ENCODE measurements around the gene ANGPTL4.
"Not testable (repeated sequence)": the region's sequence is repeated elsewhere in the genome, so short reads cannot be mapped to it uniquely, and the experiment has no call there.

ANGPTL4 gene

DNA sequence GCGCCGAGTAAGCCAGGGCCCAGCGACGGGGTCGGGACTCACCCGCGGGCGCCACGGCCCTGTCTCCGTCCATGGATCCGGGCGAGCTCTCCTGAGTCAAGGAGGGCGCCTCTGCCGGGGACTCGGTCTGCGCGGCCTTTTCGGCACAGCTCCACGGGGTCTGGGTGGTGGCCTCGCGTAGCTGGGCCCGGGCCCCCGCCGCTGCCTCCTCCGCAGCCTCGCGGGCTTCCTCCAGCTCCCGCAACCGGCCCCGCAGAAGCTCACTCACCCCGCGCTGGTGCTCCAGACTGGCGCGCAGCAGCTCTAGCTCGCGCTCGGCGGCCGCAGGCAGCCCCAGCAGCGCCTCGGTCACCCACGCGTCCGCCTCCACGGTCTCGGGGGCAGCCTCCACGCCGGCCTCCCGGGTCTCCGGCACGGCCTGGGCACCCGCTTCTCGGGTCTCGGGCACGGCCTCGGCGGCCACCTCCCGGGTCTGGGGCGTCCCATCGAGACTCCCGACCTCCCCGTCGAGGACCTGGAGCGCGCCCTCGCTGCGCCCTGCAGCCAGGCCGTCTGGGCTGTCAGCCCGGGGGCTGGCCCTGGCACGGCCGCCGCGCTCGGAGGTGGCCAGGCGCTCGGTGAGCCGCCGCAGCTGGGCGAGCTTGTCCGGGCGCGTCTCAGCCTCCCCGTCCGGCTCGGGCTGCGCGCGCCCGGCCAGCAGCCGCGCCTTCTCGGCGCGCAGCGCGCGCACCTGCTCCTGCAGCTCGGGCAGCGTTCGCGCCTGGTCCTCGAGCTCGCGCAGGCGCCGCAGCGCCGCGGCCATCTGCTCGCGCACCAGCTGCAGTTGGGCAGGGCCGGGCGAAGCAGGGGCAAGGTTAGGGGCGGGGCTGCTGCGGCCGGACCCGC lies 29.3 kb upstream of the ANGPTL4 start:
- peak in 1 of 2 experiments; percentile 44 for DNase-seq

DNA sequence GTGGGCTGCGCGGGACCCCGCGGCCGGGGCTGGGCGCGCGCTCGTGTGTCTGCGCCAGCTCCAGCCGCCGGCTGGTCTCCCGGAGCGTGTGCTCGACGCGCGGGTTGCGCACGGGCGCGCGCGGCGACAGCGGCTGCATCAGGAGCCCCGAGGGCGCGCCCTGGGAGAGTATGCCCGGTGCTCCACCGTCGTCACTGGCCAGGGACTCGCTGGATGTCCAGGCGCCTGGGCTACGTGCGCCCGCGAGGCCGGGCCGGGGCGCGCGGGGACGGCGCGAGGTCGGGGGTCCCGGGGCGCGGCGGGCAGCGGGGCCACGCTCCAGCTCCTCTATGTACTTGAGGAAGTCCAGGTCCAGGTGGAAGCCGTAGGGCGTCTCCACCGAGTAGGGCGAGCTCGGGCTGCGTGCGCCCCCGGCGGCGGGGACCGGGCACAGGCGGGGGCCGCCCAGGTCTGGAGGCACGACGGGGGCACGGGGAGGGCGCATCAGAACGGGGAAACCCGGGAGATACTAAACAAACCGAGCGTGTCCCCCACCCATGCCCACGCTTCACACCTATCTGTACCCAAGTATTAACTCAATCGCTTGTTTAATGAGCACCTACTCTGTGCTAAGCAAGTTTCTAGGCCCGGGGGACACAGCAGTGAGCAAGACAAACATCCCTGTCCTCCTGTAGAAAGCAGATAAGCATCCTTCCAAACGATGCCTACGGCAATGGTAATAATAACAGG lies 28.4 kb upstream of the ANGPTL4 start:
- DNase-seq, result no peak

DNA sequence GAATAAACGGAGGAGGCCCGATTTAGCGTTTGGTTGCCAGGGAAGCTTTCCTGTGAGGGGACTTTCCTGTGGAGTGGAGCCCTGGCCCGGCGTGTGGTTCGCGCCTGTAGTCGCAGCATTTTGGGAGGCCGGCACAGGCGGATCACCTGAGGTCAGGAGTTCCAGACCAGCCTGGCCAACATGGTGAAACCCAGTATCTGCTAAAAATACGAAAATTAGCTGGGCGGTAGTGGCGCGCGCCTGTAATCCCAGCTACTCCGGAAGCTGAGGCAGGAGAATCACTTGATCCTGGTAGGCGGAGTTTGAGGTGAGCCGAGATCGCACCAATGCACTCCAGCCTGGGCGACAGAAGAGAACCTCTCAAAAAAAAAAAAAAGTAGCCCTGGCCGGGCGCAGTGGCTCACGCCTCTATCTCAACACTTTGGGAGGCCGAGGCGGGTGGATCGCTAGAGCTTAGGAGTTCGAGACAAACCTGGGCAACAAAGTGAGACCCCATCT lies 27.8 kb upstream of the ANGPTL4 start:
- DNase-seq, result no peak

DNA sequence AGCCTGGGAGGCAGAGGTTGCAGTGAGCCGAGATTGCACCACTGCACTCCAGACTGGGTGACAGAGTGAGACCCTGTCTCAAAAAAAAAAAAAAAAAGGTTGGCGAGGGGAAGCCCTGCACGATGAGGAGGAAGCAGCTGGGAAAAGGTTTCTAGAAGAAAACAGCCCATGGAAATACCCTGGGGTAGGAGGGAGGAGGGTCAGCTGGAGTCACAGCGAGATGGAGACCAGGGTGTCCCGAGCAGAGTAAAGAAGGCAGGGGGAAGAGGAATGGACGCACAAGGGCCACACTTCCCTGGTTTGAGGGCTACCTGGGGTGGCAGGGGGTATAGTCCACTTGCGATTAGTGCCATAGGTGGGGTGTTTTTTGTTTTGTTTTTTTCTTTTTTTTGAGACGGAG lies 27.3 kb upstream of the ANGPTL4 start:
- DNase-seq, result no peak

GRCh38 chr19:8337728-8338127 lies 26.2 kb upstream of the ANGPTL4 start:
- DNase-seq, result no peak

GRCh38 chr19:8338835-8339234 lies 25.1 kb upstream of the ANGPTL4 start:
- no peak for DNase-seq

- no peak for DNase-seq
These were observed 23.4 kb upstream of the ANGPTL4 start for GRCh38 chr19:8340341-8341096.

DNA sequence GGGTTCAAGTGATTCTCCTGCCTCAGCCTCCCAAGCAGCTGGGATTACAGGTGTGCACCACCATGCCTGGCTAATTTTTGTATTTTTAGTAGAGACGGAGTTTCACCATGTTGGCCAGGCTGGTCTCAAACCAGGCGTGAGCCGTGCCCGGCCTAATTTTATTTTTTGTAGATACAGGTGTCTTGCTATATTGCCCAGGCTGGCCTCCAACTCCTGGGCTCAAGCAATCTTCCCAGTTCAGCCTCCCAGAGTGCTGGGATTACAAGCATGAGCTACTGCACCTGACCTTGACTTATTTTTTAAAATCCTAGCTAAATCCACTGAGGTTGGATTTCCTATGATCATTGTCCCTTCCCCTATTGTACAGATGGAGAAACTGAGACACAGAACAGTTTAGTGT lies 22.5 kb upstream of the ANGPTL4 start:
- not testable (repeated sequence) for DNase-seq

DNA sequence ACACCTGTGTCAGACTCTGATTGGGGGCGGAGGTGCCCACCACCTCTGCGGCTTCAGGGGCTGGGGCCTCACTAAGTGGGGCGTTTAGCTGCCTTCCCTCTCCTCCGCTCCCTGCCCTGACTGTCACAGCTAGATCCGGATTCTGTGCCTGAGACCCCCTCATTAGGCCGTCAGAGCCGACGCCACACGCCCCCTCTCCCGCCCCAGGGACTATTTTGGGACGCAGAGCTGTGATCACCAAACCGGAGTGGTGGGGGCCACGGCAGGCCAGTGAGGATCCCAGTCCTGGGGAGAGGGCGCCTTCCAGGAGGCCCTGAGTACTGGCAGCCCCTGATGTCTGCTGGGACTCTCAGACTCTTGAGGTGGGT lies 21.7 kb upstream of the ANGPTL4 start:
- DNase-seq, result no peak

DNA sequence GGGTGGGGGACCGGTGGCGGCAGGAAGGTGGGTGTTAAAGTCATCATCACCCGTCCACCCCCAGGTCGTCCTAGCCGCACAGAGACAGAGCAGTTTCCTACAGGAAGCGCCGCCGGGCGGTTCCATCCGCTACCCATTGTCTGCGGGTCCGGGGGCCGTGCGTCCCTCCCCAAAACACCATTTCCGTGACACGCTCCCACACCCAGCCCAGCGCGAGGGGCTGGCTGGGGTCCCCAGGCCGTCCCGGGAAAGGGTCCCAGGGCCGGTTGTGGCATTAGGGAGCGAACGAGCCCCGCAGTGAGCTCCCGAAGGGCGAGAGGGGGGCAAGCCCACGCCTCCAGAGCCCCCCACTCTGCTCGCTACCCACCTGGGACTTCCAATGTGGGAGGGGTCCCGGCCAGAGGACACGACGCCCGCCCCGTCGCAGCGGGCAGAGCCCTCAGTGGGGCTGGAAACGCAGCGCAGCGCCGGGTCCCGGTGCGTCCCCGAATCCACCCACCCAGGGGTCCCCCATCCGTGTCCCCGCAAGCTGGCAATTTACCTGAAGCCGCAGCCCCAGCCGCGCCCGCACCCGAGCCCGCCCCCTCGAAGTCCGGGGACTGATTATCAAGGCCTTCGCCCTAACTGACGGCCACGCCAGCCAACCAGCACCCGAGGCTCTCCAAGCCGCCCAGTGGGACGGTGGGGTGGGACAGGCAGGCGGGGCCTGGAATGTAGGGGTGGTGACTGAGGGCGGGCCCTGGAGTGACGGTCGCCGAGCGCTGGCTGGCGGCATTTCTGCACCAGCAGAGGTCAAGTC lies 21.1 kb upstream of the ANGPTL4 start, which contains the start of gene KANK3:
TSS of gene KANK3 (minus strand) at position 579 of the 799 bp plus-strand sequence. CDS start 5,434 bp downstream, outside the sequence.
- peak; percentile 72 to 82 for DNase-seq

- no peak for DNase-seq
These were observed 20.5 kb upstream of the ANGPTL4 start for GRCh38 chr19:8343483-8343844.

DNA sequence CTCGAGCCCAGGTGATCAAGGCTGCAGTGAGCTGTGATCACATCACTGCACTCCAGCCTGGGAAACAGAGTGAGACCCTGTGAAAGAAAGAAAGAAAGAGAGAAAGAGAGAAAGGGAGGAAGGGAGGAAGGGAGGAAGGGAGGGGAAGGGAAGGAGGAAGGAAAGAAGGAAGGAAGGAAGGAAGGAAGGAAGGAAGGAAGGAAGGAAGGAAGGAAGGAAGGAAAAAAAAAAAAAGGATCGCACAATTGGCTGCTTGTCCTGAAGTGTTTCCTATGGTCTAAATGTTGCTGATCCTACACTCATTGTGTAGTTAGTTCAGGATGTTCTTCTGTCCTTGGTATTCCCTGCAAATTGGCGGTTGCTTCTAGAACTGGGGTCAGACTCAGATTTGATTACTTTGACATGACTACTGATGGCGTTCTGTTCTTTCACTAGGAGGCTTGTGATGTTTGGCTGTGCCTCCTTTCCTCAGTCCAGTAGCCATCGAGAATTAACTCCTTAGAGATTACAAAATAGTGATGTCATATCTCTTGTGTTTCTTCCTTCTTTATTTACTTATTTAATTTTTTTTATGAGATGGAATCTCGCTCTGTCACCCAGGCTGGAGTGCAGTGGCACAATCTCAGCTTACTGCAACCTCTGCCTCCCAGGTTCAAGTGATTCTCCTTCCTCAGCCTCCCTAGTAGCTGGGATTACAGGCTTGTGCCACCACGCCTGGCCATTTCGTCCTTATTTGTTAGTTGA lies 14.2 kb upstream of the ANGPTL4 start:
- DNase-seq, result not testable (repeated sequence)

- no peak for DNase-seq
These were observed 11.7 kb upstream of the ANGPTL4 start for GRCh38 chr19:8352134-8352827.

- DNase-seq, result not testable (repeated sequence)
These were observed 11.1 kb upstream of the ANGPTL4 start for GRCh38 chr19:8352845-8353244.

DNA sequence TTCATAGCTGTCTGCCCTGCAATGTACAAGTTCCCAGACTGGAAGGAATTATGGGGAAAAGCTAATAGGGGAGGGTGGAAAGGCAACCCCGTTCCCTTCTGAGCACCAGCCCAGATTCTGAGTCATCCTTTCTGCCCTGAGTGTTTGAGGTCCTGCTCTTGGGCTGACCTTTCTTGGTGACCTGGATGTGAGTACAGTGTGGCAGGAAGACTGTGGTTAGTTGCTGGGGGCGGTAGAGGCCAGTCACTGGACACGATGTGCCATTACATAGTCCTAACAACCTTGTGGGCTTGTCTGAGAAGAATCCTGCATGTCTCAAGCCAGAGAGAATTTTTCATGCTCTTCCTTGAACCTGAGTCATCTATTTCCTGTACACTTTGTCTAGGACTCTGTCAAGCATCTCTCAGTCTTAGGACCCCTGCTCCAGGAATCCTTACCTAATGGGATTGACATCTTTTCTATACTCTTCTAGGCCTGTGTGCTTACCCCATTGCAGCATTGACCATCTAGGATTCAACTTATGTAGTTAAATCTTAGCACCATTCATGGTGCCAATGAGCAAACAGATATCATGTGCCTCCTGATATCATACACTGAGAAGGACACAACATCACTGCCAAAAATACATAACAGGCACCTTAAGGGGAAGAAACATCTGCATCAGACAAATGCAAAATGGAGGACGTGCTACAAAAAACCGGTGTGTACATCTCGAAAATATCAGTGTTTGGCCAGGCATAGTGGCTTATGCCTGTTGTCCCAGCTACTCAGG lies 8.1 kb upstream of the ANGPTL4 start:
- DNase-seq, result no peak

DNA sequence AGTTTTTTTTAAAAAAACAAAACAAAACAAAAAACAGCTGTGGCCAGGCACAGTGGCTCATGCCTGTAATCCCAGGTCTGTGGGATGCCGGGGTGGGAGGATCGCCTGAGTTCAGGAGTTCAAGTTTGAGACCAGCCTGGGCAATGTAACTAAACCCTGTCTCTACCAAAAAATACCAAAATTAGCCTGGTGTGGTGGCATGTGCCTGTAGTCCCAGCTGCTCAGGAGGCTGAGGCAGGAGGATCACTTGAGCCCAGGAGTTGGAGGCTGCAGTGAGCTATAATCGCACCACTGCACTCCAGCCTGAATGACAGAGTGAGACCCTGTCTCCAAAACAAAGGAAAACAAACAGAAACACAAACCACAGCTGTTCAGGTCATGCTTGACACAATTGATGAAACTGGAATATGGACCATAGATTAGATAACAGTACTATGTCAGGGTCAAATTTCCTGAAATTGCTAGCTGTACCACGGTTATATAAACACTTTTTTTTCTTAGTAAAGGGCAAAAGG lies 6.9 kb upstream of the ANGPTL4 start:
- no peak for DNase-seq

DNA sequence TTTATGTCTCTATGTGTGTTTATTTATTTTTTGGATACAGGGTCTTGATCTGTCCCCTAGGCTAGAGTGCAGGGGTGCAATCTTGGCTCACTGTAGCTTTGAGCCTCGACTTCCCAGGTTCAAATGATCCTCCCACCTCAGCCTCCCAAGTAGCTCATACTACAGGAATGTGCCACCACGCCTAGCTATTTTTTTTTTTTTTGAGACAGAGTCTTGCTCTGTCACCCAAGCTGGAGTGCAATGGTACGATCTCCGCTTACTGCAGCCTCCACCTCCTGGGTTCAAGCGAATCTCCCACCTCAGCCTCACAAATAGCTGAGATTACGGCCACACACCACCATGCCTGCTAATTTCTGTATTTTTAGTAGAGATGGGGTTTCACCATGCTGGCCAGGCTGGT lies 5.0 kb upstream of the ANGPTL4 start:
- DNase-seq, result no peak

DNA sequence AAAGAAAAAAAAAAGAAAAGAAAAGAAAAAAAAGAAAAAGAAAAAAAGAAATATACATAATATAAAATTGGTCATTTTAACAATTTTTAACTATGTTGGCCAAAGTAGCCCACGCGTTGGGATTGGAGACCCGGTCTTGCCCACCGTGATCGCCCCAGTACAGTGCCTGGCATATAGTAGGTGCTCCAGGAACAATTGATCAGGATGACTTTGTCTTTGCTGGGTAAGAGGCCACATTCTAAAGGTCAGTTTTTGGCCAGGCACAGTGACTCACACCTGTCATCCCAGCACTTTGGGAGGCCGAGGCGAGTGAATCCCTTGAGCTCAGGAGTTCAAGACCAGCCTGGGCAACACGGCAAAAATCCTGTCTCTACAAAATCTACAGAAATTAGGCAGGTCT lies 3.8 kb upstream of the ANGPTL4 start:
- DNase-seq, result no peak

- no peak for DNase-seq
These were observed 1.8 kb upstream of the ANGPTL4 start for GRCh38 chr19:8361921-8362793.
